ENCODE results near the gene CCNJL. TPM values are rescaled to one million over a fixed set of nuclear protein-coding genes. Genes with fewer than 3 reads are reported as not detected.

The CCNJL gene
- total and polyA plus RNA-seq, 7 donors = 0.16 to 18.7 (median 4.7) TPM

GRCh38 chr5:160305319-160305718 is 7.0 kb downstream of the CCNJL start:
- no peak for DNase-seq
- H3K27me3 ChIP-seq = peaks cover 0 to 3% (median 0%) of the 10 kb centered on the region in 3 donors
- no peaks in the 10 kb centered on the region for H3K4me1 ChIP-seq
- intact Hi-C loops (cut with DNase I) = no loop called here
- WGBS, 2 donors = 94% methylated on average over 10 of the region's 10 CpGs
- H3K36me3 ChIP-seq = no peaks in the 10 kb centered on the region
- no peak overlapping the region for H3K27ac ChIP-seq
- no peaks in the 10 kb centered on the region for H3K9me3 ChIP-seq
- no peak overlapping the region for H3K4me3 ChIP-seq
- TF ChIP-seq POLR2AphosphoS5 (IDR thresholded peaks at IDR 0.05) = no peak
- no peak for TF ChIP-seq POLR2A (IDR thresholded peaks at IDR 0.05)

- H3K9me3 ChIP-seq = no peaks in the 10 kb centered on the region
- H3K4me1 ChIP-seq = no peaks in the 10 kb centered on the region
- H3K36me3 ChIP-seq = no peaks in the 10 kb centered on the region
- intact Hi-C loops (cut with DNase I) = no loop called here
- 25 to 63% methylated on average over 3 of the region's 3 CpGs for WGBS, 2 donors
- no peak overlapping the region for H3K27ac ChIP-seq
- H3K27me3 ChIP-seq = no peaks in the 10 kb centered on the region
- no peak for DNase-seq
- no peak overlapping the region for H3K4me3 ChIP-seq
- TF ChIP-seq EP300 (IDR thresholded peaks at IDR 0.05) (no peak), POLR2AphosphoS5 (IDR thresholded peaks at IDR 0.05) (no peak), CTCF (IDR thresholded peaks at IDR 0.05) (no peak), POLR2A (IDR thresholded peaks at IDR 0.05) (no peak)
Measured at GRCh38 chr5:160303690-160304089, 8.7 kb downstream of the CCNJL start.

- TF ChIP-seq POLR2AphosphoS5 (IDR thresholded peaks at IDR 0.05) (no peak), CTCF (IDR thresholded peaks at IDR 0.05) (no peak), EP300 (IDR thresholded peaks at IDR 0.05) (no peak), POLR2A (IDR thresholded peaks at IDR 0.05) (no peak)
- H3K27ac ChIP-seq = no peak overlapping the region
- no peaks in the 10 kb centered on the region for H3K27me3 ChIP-seq
- no peak for DNase-seq
- H3K4me1 ChIP-seq = no peaks in the 10 kb centered on the region
- WGBS, 2 donors = 95 to 97% methylated on average over 10 of the region's 10 CpGs
- no peaks in the 10 kb centered on the region for H3K9me3 ChIP-seq
- no peak overlapping the region for H3K4me3 ChIP-seq
- H3K36me3 ChIP-seq = no peaks in the 10 kb centered on the region
- intact Hi-C loops (cut with DNase I) = no loop called here
Measured at GRCh38 chr5:160298189-160298588, 14.2 kb downstream of the CCNJL start.

- Histone ChIP-seq H3K4me3 (no peak overlapping the region), H3K4me1 (no peaks in the 10 kb centered on the region), H3K9me3 (no peaks in the 10 kb centered on the region), H3K27me3 (no peaks in the 10 kb centered on the region), H3K36me3 (no peaks in the 10 kb centered on the region), H3K27ac (no peak overlapping the region)
- no peak for DNase-seq
- intact Hi-C loops (cut with DNase I) = no loop called here
- WGBS, 2 donors = 93 to 96% methylated on average over 5 of the region's 5 CpGs
- TF ChIP-seq POLR2AphosphoS5 (IDR thresholded peaks at IDR 0.05) (no peak), POLR2A (IDR thresholded peaks at IDR 0.05) (no peak), CTCF (IDR thresholded peaks at IDR 0.05) (no peak), EP300 (IDR thresholded peaks at IDR 0.05) (no peak)
Measured at GRCh38 chr5:160297776-160298175, 14.6 kb downstream of the CCNJL start.

GRCh38 chr5:160297004-160297403 is 15.4 kb downstream of the CCNJL start:
- Histone ChIP-seq H3K4me3 (no peak overlapping the region), H3K27me3 (no peaks in the 10 kb centered on the region), H3K9me3 (no peaks in the 10 kb centered on the region), H3K36me3 (no peaks in the 10 kb centered on the region), H3K27ac (no peak overlapping the region), H3K4me1 (no peaks in the 10 kb centered on the region)
- WGBS, 2 donors = 94 to 100% methylated on average over 1 of the region's 1 CpG
- no peak for TF ChIP-seq EP300 (IDR thresholded peaks at IDR 0.05)
- TF ChIP-seq POLR2AphosphoS5 (IDR thresholded peaks at IDR 0.05) = no peak
- TF ChIP-seq POLR2A (IDR thresholded peaks at IDR 0.05) = no peak
- TF ChIP-seq CTCF (IDR thresholded peaks at IDR 0.05) = no peak
- intact Hi-C loops (cut with DNase I) = no loop called here
- no peak for DNase-seq

All from sigmoid colon (tissue), 7 donors.